ENCODE measurements around the gene PLXNA4. TPM values are rescaled to one million over a fixed set of nuclear protein-coding genes. Genes with fewer than 3 reads are reported as not detected.

The PLXNA4 gene
- total RNA-seq, 1 donor from 2014 or later = 16.2 TPM

DNA sequence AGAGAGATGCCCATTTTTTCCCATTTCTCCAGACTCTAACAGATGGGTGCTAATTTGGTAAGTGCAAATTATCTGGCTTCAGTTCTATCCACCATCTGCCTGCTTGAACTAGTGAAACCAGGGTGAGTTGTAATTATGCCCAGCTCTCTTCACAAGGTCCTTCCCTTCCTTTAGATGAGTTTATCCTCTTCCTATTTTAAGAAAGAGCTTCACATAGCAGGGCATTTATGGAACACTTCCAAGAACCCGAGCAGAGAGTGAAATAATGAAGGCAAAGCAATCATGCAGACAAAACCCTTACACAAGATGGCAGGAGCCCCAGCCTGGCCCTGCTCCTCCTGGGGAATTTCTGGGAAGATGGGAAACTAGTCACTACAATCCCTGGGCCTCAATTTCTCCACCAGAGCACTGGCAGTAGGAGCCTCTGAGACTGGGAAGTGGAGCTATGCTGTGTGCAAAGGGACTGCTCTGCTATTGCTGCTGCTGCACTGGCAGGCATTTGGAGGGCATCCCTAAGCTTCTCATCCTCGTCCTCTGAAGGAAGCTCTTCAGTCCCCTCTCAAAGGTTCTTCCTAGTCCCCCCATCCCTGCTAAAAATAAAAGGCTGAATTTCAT is 33.7 kb upstream of the PLXNA4 start:
- no peak overlapping the region for H3K27ac Mint-ChIP-seq (ENCODE audit: unreplicated experiment)
- H3K27me3 Mint-ChIP-seq (ENCODE audit: unreplicated experiment) = peaks cover 4% of the 10 kb centered on the region
- no peaks in the 10 kb centered on the region for H3K9me3 Mint-ChIP-seq (ENCODE audit: unreplicated experiment)
- peaks cover 9% of the 10 kb centered on the region for H3K4me1 Mint-ChIP-seq (ENCODE audit: low read depth, unreplicated experiment)
- H3K36me3 Mint-ChIP-seq (ENCODE audit: unreplicated experiment) = no peaks in the 10 kb centered on the region
- TF ChIP-seq, protein P1, sequence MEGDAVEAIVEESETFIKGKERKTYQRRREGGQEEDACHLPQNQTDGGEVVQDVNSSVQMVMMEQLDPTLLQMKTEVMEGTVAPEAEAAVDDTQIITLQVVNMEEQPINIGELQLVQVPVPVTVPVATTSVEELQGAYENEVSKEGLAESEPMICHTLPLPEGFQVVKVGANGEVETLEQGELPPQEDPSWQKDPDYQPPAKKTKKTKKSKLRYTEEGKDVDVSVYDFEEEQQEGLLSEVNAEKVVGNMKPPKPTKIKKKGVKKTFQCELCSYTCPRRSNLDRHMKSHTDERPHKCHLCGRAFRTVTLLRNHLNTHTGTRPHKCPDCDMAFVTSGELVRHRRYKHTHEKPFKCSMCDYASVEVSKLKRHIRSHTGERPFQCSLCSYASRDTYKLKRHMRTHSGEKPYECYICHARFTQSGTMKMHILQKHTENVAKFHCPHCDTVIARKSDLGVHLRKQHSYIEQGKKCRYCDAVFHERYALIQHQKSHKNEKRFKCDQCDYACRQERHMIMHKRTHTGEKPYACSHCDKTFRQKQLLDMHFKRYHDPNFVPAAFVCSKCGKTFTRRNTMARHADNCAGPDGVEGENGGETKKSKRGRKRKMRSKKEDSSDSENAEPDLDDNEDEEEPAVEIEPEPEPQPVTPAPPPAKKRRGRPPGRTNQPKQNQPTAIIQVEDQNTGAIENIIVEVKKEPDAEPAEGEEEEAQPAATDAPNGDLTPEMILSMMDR (IDR thresholded peaks at IDR 0.05; ENCODE audit: partially characterized antibody, unreplicated experiment) = no peak
- no peak for DNase-seq
- H3K4me3 Mint-ChIP-seq (ENCODE audit: unreplicated experiment) = no peak overlapping the region

DNA sequence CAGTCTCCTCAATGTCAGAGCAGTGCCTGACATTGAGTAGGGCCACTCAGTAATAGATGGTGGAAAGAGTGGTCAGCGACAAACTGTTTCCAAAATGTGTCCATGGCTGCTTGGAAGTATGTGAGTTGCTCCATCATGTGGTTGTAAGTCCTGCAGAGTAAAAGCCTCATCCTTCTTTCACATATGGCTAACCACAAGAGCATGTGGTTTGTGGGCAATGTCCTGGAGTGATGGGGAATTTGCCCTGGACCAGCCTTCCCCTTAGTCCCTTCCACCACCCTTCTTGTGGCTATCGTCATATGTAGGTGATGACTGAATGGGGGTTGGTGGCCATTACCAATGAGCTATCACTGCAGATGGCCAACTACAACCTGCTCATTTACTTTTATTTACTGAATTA is 33.0 kb upstream of the PLXNA4 start:
- H3K36me3 Mint-ChIP-seq (ENCODE audit: unreplicated experiment) = no peaks in the 10 kb centered on the region
- H3K9me3 Mint-ChIP-seq (ENCODE audit: unreplicated experiment) = no peaks in the 10 kb centered on the region
- no peak overlapping the region for H3K27ac Mint-ChIP-seq (ENCODE audit: unreplicated experiment)

DNA sequence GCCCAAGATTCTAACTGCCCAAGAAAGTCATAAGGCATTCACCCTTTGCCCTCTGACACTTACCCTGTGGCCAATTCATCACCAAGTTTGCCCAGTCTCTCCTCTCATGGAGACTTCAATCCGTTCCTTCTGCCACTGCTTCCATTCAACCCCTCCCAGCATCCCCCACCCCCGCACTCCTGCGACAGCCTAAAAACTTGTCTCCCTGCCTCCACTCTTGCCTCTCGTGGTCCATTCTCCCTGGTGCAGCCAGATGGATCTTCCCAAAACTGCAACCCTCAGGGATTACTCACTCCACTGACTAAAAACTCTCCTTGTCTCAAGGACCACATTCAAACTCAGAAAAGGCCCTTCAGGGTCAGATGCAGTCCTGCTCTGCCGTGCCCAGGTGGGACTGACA is 32.3 kb upstream of the PLXNA4 start:
- Mint-ChIP-seq H3K4me1 (ENCODE audit: low read depth, unreplicated experiment) (no peaks in the 10 kb centered on the region), H3K4me3 (ENCODE audit: unreplicated experiment) (no peak overlapping the region), H3K27me3 (ENCODE audit: unreplicated experiment) (no peaks in the 10 kb centered on the region), H3K9me3 (ENCODE audit: unreplicated experiment) (no peaks in the 10 kb centered on the region), H3K27ac (ENCODE audit: unreplicated experiment) (no peak overlapping the region), H3K36me3 (ENCODE audit: unreplicated experiment) (no peaks in the 10 kb centered on the region)
- DNase-seq = no peak
- TF ChIP-seq, protein P1 (IDR thresholded peaks at IDR 0.05; ENCODE audit: partially characterized antibody, unreplicated experiment) = no peak

More for the DNA sequence above, 33.0 kb upstream of the PLXNA4 start:
- H3K4me3 Mint-ChIP-seq (ENCODE audit: unreplicated experiment) = no peak overlapping the region
- DNase-seq = no peak
- TF ChIP-seq, protein P1 (IDR thresholded peaks at IDR 0.05; ENCODE audit: partially characterized antibody, unreplicated experiment) = no peak
- peaks cover 2% of the 10 kb centered on the region for H3K4me1 Mint-ChIP-seq (ENCODE audit: low read depth, unreplicated experiment)
- H3K27me3 Mint-ChIP-seq (ENCODE audit: unreplicated experiment) = peaks cover 1% of the 10 kb centered on the region

DNA sequence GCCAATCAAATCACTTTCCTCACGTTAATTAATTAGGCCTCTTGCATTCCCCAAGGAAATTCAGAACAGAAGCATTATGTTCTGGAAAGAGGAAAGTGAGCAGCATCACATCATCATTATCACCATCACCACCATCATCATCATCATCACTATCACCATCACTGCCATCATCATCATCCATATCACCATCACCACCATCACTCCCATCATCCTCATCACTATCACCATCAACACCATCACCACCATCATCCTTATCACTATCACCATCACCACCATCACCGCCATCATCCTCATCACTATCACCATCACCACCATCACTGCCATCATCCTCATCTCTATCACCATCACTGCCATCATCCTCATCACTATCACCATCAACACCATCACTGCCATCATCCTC is 31.4 kb upstream of the PLXNA4 start:
- Mint-ChIP-seq H3K4me3 (ENCODE audit: unreplicated experiment) (no peak overlapping the region), H3K4me1 (ENCODE audit: low read depth, unreplicated experiment) (no peaks in the 10 kb centered on the region), H3K36me3 (ENCODE audit: unreplicated experiment) (no peaks in the 10 kb centered on the region), H3K27me3 (ENCODE audit: unreplicated experiment) (no peaks in the 10 kb centered on the region), H3K27ac (ENCODE audit: unreplicated experiment) (no peak overlapping the region), H3K9me3 (ENCODE audit: unreplicated experiment) (no peaks in the 10 kb centered on the region)
- TF ChIP-seq, protein P1 (IDR thresholded peaks at IDR 0.05; ENCODE audit: partially characterized antibody, unreplicated experiment) = no peak
- DNase-seq = no peak

DNA sequence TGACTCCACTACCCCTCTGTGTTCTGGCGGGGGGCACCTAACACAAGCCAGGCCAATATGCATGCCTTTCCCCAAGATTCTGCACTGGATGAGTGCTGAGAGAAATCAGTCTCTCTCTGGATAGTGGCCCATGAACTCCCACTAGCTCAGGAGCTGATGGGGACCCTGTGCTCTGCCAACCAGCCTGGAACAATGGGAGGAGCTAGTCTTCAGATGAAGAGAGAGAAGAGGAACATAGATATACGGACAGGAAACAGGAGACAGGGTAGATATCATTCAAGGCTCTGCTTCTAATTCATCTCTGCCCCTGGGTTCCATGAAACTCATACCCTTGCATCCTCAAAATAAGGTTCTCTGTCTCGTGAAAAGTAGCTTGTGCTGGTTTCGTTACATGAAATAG is 27.9 kb upstream of the PLXNA4 start:
- Mint-ChIP-seq H3K4me1 (ENCODE audit: low read depth, unreplicated experiment) (no peaks in the 10 kb centered on the region), H3K36me3 (ENCODE audit: unreplicated experiment) (no peaks in the 10 kb centered on the region), H3K27ac (ENCODE audit: unreplicated experiment) (no peak overlapping the region)

More for the DNA sequence above, 27.9 kb upstream of the PLXNA4 start:
- no peaks in the 10 kb centered on the region for H3K9me3 Mint-ChIP-seq (ENCODE audit: unreplicated experiment)
- DNase-seq = no peak
- no peaks in the 10 kb centered on the region for H3K27me3 Mint-ChIP-seq (ENCODE audit: unreplicated experiment)
- TF ChIP-seq, protein P1 (IDR thresholded peaks at IDR 0.05; ENCODE audit: partially characterized antibody, unreplicated experiment) = no peak
- H3K4me3 Mint-ChIP-seq (ENCODE audit: unreplicated experiment) = no peak overlapping the region
